Hepatocyte (in vitro differentiated cells): ENCODE data around the gene PCDHGA7. TPM values are rescaled to one million over a fixed set of nuclear protein-coding genes. Genes with fewer than 3 reads are reported as not detected.
"Not testable (repeated sequence)": the region's sequence is repeated elsewhere in the genome, so short reads cannot be mapped to it uniquely, and the experiment has no call there.

Experiments used
- DNase-seq: peaks from one replicate; pipeline ENCODE4 v3.0.0-alpha.2; 2016; ENCODE audit warnings: low spot score
- H2AFZ ChIP-seq: fragments of 200-600 bp; sonication (generic); 2 replicates; pipeline ENCODE4 v1.6.0; 2016; ENCODE audit warnings: antibody characterized with exemption, mild to moderate bottlenecking
- H3K27ac ChIP-seq: fragments of 200-600 bp; sonication (generic); 2 replicates; pipeline ENCODE4 v1.5.1; 2016; ENCODE audit warnings: mild to moderate bottlenecking
- H3K27me3 ChIP-seq: fragments of 200-600 bp; sonication (generic); 2 replicates; pipeline ENCODE4 v1.6.1; 2016
- H3K36me3 ChIP-seq: fragments of 200-600 bp; sonication (generic); replicated peaks from 2 replicates; pipeline ENCODE4 v1.5.1; 2016; ENCODE audit warnings: low read depth; ENCODE audit not compliant: insufficient read depth
- H3K4me1 ChIP-seq: fragments of 200-600 bp; sonication (generic); 2 replicates; pipeline ENCODE4 v1.5.1; 2016; ENCODE audit warnings: mild to moderate bottlenecking, moderate library complexity; ENCODE audit not compliant: insufficient read depth
- H3K4me2 ChIP-seq: fragments of 200-600 bp; sonication (generic); 2 replicates; pipeline ENCODE4 v1.6.0; 2016
- H3K4me3 ChIP-seq: fragments of 200-600 bp; sonication (generic); 2 replicates; pipeline ENCODE4 v1.5.1; 2016; ENCODE audit warnings: mild to moderate bottlenecking
- H3K79me2 ChIP-seq: fragments of 200-600 bp; sonication (generic); 2 replicates; pipeline ENCODE4 v1.6.0; 2017; ENCODE audit warnings: mild to moderate bottlenecking
- H3K9me2 ChIP-seq: fragments of 200-600 bp; sonication (generic); replicated peaks from 2 replicates; pipeline ENCODE4 v1.6.0; 2017; ENCODE audit warnings: mild to moderate bottlenecking; ENCODE audit not compliant: insufficient read depth
- H3K9me3 ChIP-seq: fragments of 200-600 bp; sonication (generic); 2 replicates; pipeline ENCODE4 v1.5.1; 2016; ENCODE audit warnings: low read depth, mild to moderate bottlenecking
- H4K20me1 ChIP-seq: fragments of 200-600 bp; sonication (generic); 2 replicates; pipeline ENCODE4 v1.6.0; 2016; ENCODE audit warnings: mild to moderate bottlenecking; ENCODE audit not compliant: insufficient read depth, poor library complexity, severe bottlenecking
- CTCF ChIP-seq: fragments of 200-600 bp; sonication (generic); IDR thresholded peaks from 2 replicates; pipeline ENCODE4 v1.5.1; 2016; ENCODE audit warnings: antibody characterized with exemption, mild to moderate bottlenecking; ENCODE audit not compliant: poor library complexity
- EZH2 ChIP-seq: fragments of 200-600 bp; sonication (generic); IDR thresholded peaks from 2 replicates; pipeline ENCODE4 v1.6.1; 2016; ENCODE audit warnings: antibody characterized with exemption, mild to moderate bottlenecking, borderline replicate concordance
- EZH2phosphoT487 ChIP-seq: fragments of 200-600 bp; sonication (generic); IDR thresholded peaks from one replicate; pipeline ENCODE4 v1.6.1; 2018; ENCODE audit warnings: antibody characterized with exemption, mild to moderate bottlenecking, low read depth, moderate library complexity; ENCODE audit not compliant: unreplicated experiment, severe bottlenecking
- WGBS: methylation state at CpG from one replicate; pipeline ENCODE4 v1.1.6; 2016; ENCODE audit warnings: low lambda C conversion rate; ENCODE audit errors: missing lambda C conversion rate; 5-methylcytosine and 5-hydroxymethylcytosine counted together
- polyA plus RNA-seq: library from polyadenylated mRNA; unstranded; fragments of >200 nt; fragmentation: Nextera tagmentation; extraction: Ambion mirVana; gene quantifications from 2 replicates; pipeline ENCODE4 v1.2.1, GENCODE V29; 2016
- total RNA-seq: library from RNA; depleted of rRNA; stranded (reverse); fragments of >200 nt; gene quantifications from 2 replicates; pipeline ENCODE4 v1.2.3, GENCODE V29; 2014

The PCDHGA7 gene
- total RNA-seq (0.04 and 0.10 TPM in 2 replicates), polyA plus RNA-seq (not detected in 2 replicates)

- DNase-seq, result no peak
- Histone ChIP-seq H3K4me3 (no peak within 1 kb of the TSS), H3K9me3 (no peaks in the 10 kb centered on the region), H3K9me2 (no peaks in the 10 kb centered on the region), H2AFZ (no peak within 1 kb of the TSS), H3K27me3 (no peaks in the 10 kb centered on the region), H4K20me1 (no peaks in the 10 kb centered on the region), H3K27ac (no peak within 1 kb of the TSS), H3K36me3 (no peaks in the 10 kb centered on the region), H3K4me1 (no peaks in the 10 kb centered on the region), H3K4me2 (no peak within 1 kb of the TSS), H3K79me2 (no peaks in the 10 kb centered on the region)
- no peak for TF ChIP-seq CTCF
- TF ChIP-seq EZH2, result no peak
- TF ChIP-seq EZH2phosphoT487, result no peak
- WGBS, result 95% methylated on average over 37 of the region's 37 CpGs
These were observed at the start of gene PCDHGA7 for GRCh38 chr5:141382469-141383294. Gene PCDHGA7 (plus strand): TSS chr5:141382742. CDS start chr5:141382900, 158 bp downstream.

- Histone ChIP-seq H4K20me1 (no peaks in the 10 kb centered on the region), H3K4me3 (no peak within 1 kb of the TSS), H3K4me1 (no peaks in the 10 kb centered on the region), H3K27ac (no peak within 1 kb of the TSS), H2AFZ (no peak within 1 kb of the TSS), H3K27me3 (no peaks in the 10 kb centered on the region), H3K79me2 (no peaks in the 10 kb centered on the region), H3K4me2 (no peak within 1 kb of the TSS), H3K36me3 (no peaks in the 10 kb centered on the region), H3K9me3 (peaks cover 3% of the 10 kb centered on the region), H3K9me2 (no peaks in the 10 kb centered on the region)
- DNase-seq, result no peak
- no peak for TF ChIP-seq EZH2phosphoT487
- 84% methylated on average over 27 of the region's 27 CpGs for WGBS
These were observed 43.8 kb upstream of the PCDHGA7 start, which contains the start of gene PCDHGA2 for GRCh38 chr5:141338538-141339306. Gene PCDHGA2 (plus strand): TSS chr5:141338760.

GRCh38 chr5:141340781-141341354 is 41.7 kb upstream of the PCDHGA7 start:
- H3K9me3 ChIP-seq, H3K27me3 ChIP-seq: not testable (repeated sequence)
- WGBS, result 95% methylated on average over 29 of the region's 45 CpGs

GRCh38 chr5:141342773-141343172 is 39.8 kb upstream of the PCDHGA7 start:
- no peaks in the 10 kb centered on the region for H3K27me3 ChIP-seq

More at GRCh38 chr5:141340781-141341354, 41.7 kb upstream of the PCDHGA7 start:
- DNase-seq, H3K4me1 ChIP-seq, H3K4me2 ChIP-seq, H3K9me2 ChIP-seq, H2AFZ ChIP-seq, H3K4me3 ChIP-seq, H3K79me2 ChIP-seq, H3K36me3 ChIP-seq, H4K20me1 ChIP-seq, H3K27ac ChIP-seq: not testable (repeated sequence)

More at GRCh38 chr5:141342773-141343172, 39.8 kb upstream of the PCDHGA7 start:
- DNase-seq, result no peak
- no peak overlapping the region for H3K4me3 ChIP-seq
- H3K4me1 ChIP-seq, result no peaks in the 10 kb centered on the region
- no peaks in the 10 kb centered on the region for H3K9me3 ChIP-seq
- H3K9me2 ChIP-seq, result no peaks in the 10 kb centered on the region
- 54% methylated on average over 1 of the region's 1 CpG for WGBS
- H4K20me1 ChIP-seq, result no peaks in the 10 kb centered on the region
- TF ChIP-seq EZH2 (no peak), EZH2phosphoT487 (no peak), CTCF (no peak)
- H3K36me3 ChIP-seq, result no peaks in the 10 kb centered on the region
- no peaks in the 10 kb centered on the region for H3K79me2 ChIP-seq
- H3K4me2 ChIP-seq, result no peak overlapping the region
- no peak overlapping the region for H3K27ac ChIP-seq
- H2AFZ ChIP-seq, result no peak overlapping the region
